DMS 273 treated with DMSO at 0.1 percent for 48 hours (cell line): ENCODE data around the gene CA7.
A peak's percentile ranks its signal among the peaks of the same experiment; 100 is the strongest.
"Not testable (repeated sequence)": the region's sequence is repeated elsewhere in the genome, so short reads cannot be mapped to it uniquely, and the experiment has no call there.

Source experiments
- DNase-seq: peaks from one replicate; lab custom pipeline; 2025; lab: John Stamatoyannopoulos, UW

Gene CA7

GRCh38 chr16:66873685-66874055, 29.5 kb downstream of the CA7 start:
- no peak for DNase-seq

GRCh38 chr16:66874079-66874775, 30.0 kb downstream of the CA7 start:
- DNase-seq = no peak

- peak; percentile 72 for DNase-seq
These were observed 33.9 kb downstream of the CA7 start for GRCh38 chr16:66878067-66878466.

- DNase-seq = peak; percentile 87
These were observed 36.2 kb downstream of the CA7 start, which contains the start of gene PDP2 for GRCh38 chr16:66880288-66881013. PDP2 (plus strand) TSS chr16:66880515; CDS start chr16:66884285, 3,770 bp downstream.

GRCh38 chr16:66881014-66881417, 36.8 kb downstream of the CA7 start:
- no peak for DNase-seq

- no peak for DNase-seq
These were observed 37.3 kb downstream of the CA7 start for GRCh38 chr16:66881560-66881959.

GRCh38 chr16:66881964-66882508, 37.8 kb downstream of the CA7 start:
- no peak for DNase-seq

GRCh38 chr16:66882702-66883101, 38.5 kb downstream of the CA7 start:
- no peak for DNase-seq

GRCh38 chr16:66885491-66885890, 41.3 kb downstream of the CA7 start:
- DNase-seq = no peak

GRCh38 chr16:66886321-66886720, 42.1 kb downstream of the CA7 start:
- no peak for DNase-seq

- no peak for DNase-seq
These were observed 42.7 kb downstream of the CA7 start for GRCh38 chr16:66886914-66887313.

- DNase-seq = no peak
These were observed 44.7 kb downstream of the CA7 start for GRCh38 chr16:66888647-66889615.

GRCh38 chr16:66889622-66890021, 45.4 kb downstream of the CA7 start:
- no peak for DNase-seq

GRCh38 chr16:66890799-66891198, 46.6 kb downstream of the CA7 start:
- no peak for DNase-seq

- DNase-seq = no peak
These were observed 47.1 kb downstream of the CA7 start for GRCh38 chr16:66891360-66891759.

GRCh38 chr16:66891797-66892196, 47.6 kb downstream of the CA7 start:
- DNase-seq = no peak

GRCh38 chr16:66894055-66894454, 49.8 kb downstream of the CA7 start:
- no peak for DNase-seq

GRCh38 chr16:66894948-66895688, 50.9 kb downstream of the CA7 start:
- no peak for DNase-seq

GRCh38 chr16:66895689-66895979, 51.4 kb downstream of the CA7 start:
- no peak for DNase-seq

GRCh38 chr16:66895999-66896398, 51.8 kb downstream of the CA7 start:
- DNase-seq = no peak

- not testable (repeated sequence) for DNase-seq
These were observed 52.5 kb downstream of the CA7 start for GRCh38 chr16:66896682-66897081.

- no peak for DNase-seq
These were observed 54.0 kb downstream of the CA7 start for GRCh38 chr16:66898207-66898606.
